ENCODE data around the gene FAM117B.

GRCh38 chr2:202782940-202783558, 148.3 kb downstream of the FAM117B start:
- TF ChIP-seq ZNF274 (IDR thresholded peaks at IDR 0.05; ENCODE audit: low read depth, low read length), result no peak
- TF ChIP-seq SUZ12 (IDR thresholded peaks at IDR 0.05; ENCODE audit: extremely low read depth, insufficient read depth, insufficient read length), result no peak
- TF ChIP-seq YY1 (IDR thresholded peaks at IDR 0.05; ENCODE audit: insufficient read depth, insufficient read length), result no peak

Data from NT2/D1 (cell line).